Stromal cell of bone marrow (primary cell): ENCODE measurements around the gene AOPEP.

Experiments
- DNase-seq: peaks from one replicate; pipeline ENCODE4 v3.0.0-alpha.2; 2012; ENCODE audit warnings: low read depth

AOPEP gene

GRCh38 chr9:94717761-94718160 lies 8.7 kb upstream of the AOPEP start:
- peak; percentile 25 for DNase-seq

GRCh38 chr9:94718936-94719335 lies 7.6 kb upstream of the AOPEP start:
- no peak for DNase-seq

GRCh38 chr9:94719878-94720277 lies 6.6 kb upstream of the AOPEP start:
- DNase-seq, result no peak

- no peak for DNase-seq
These were observed 5.5 kb upstream of the AOPEP start for GRCh38 chr9:94720846-94721549.

GRCh38 chr9:94721754-94722153 lies 4.7 kb upstream of the AOPEP start:
- no peak for DNase-seq

- no peak for DNase-seq
These were observed 1.2 kb upstream of the AOPEP start for GRCh38 chr9:94725293-94725692.

GRCh38 chr9:94728719-94729118 lies 2.2 kb downstream of the AOPEP start:
- DNase-seq, result no peak

- no peak for DNase-seq
These were observed 2.7 kb downstream of the AOPEP start for GRCh38 chr9:94729199-94729598.

GRCh38 chr9:94734054-94734754 lies 7.7 kb downstream of the AOPEP start:
- DNase-seq, result no peak

GRCh38 chr9:94736759-94737158 lies 10.3 kb downstream of the AOPEP start:
- no peak for DNase-seq

- no peak for DNase-seq
These were observed 13.8 kb downstream of the AOPEP start for GRCh38 chr9:94740145-94740840.

GRCh38 chr9:94741866-94742265 lies 15.4 kb downstream of the AOPEP start:
- no peak for DNase-seq

- no peak for DNase-seq
These were observed 16.8 kb downstream of the AOPEP start for GRCh38 chr9:94743035-94743954.

- DNase-seq, result no peak
These were observed 19.5 kb downstream of the AOPEP start for GRCh38 chr9:94745806-94746540.

- DNase-seq, result no peak
These were observed 20.3 kb downstream of the AOPEP start for GRCh38 chr9:94746541-94747370.

GRCh38 chr9:94754976-94755475 lies 28.5 kb downstream of the AOPEP start:
- DNase-seq, result no peak

GRCh38 chr9:94757158-94757557 lies 30.7 kb downstream of the AOPEP start:
- peak; percentile 57 for DNase-seq

- no peak for DNase-seq
These were observed 31.5 kb downstream of the AOPEP start for GRCh38 chr9:94758031-94758430.

GRCh38 chr9:94758880-94759279 lies 32.4 kb downstream of the AOPEP start:
- DNase-seq, result no peak

GRCh38 chr9:94760010-94760409 lies 33.5 kb downstream of the AOPEP start:
- no peak for DNase-seq
